ENCODE data around the gene UTP11. TPM values are rescaled to one million over a fixed set of nuclear protein-coding genes. Genes with fewer than 3 reads are reported as not detected.

Gene UTP11
- total and polyA plus RNA-seq, 2 donors from 2014 or later, result 24.2 to 26.2 TPM

GRCh38 chr1:37987679-37988078, 24.9 kb upstream of the UTP11 start:
- Histone ChIP-seq H3K27me3 (ENCODE audit: control insufficient read depth, insufficient read depth, low read length) (no peaks in the 10 kb centered on the region), H3K4me3 (ENCODE audit: low read length in 3 of 3) (no peak overlapping the region), H3K9me3 (ENCODE audit: control insufficient read depth in 2 of 3, insufficient read depth in 1 of 3, low read length in 3 of 3) (no peaks in the 10 kb centered on the region), H3K27ac (ENCODE audit: low read depth in 2 of 2, low read length in 2 of 2) (no peak overlapping the region), H3K36me3 (ENCODE audit: control insufficient read depth in 2 of 3, insufficient read depth in 3 of 3, low read length in 3 of 3) (peaks cover 10 to 38% (median 16%) of the 10 kb centered on the region in 3 donors), H3K9ac (ENCODE audit: low read length in 3 of 3) (no peak overlapping the region), H3K4me1 (ENCODE audit: control insufficient read depth in 2 of 3, insufficient read depth in 2 of 3, low read depth in 1 of 3, low read length in 3 of 3) (peaks cover 0 to 5% (median 0%) of the 10 kb centered on the region in 3 donors)
- TF ChIP-seq CTCF (IDR thresholded peaks at IDR 0.05; ENCODE audit: borderline replicate concordance, extremely low read depth, insufficient read depth), result no peak
- DNase-seq, result no peak
- intact Hi-C loops (cut with DNase I), result no loop called here
- FAIRE-seq, result no peak

GRCh38 chr1:37989361-37989930, 23.1 kb upstream of the UTP11 start:
- H3K9me3 ChIP-seq (ENCODE audit: control insufficient read depth in 2 of 3, insufficient read depth in 1 of 3, low read length in 3 of 3), result no peaks in the 10 kb centered on the region
- H3K27ac ChIP-seq (ENCODE audit: low read depth in 2 of 2, low read length in 2 of 2), result peak overlapping the region; percentile 37 to 75
- peaks cover 7 to 29% (median 12%) of the 10 kb centered on the region in 3 donors for H3K36me3 ChIP-seq (ENCODE audit: control insufficient read depth in 2 of 3, insufficient read depth in 3 of 3, low read length in 3 of 3)
- H3K4me3 ChIP-seq (ENCODE audit: low read length in 3 of 3), result peak overlapping the region; percentile 97 to 100 (median 99)
- DNase-seq (peak in 2 of 5 donors; percentile 38 to 78), FAIRE-seq (no peak)
- peaks cover 0 to 5% (median 0%) of the 10 kb centered on the region in 3 donors for H3K4me1 ChIP-seq (ENCODE audit: control insufficient read depth in 2 of 3, insufficient read depth in 2 of 3, low read depth in 1 of 3, low read length in 3 of 3)
- H3K27me3 ChIP-seq (ENCODE audit: control insufficient read depth, insufficient read depth, low read length), result no peaks in the 10 kb centered on the region
- H3K9ac ChIP-seq (ENCODE audit: low read length in 3 of 3), result peak overlapping the region; percentile 93 to 98 (median 98)
- no peak for TF ChIP-seq CTCF (IDR thresholded peaks at IDR 0.05; ENCODE audit: borderline replicate concordance, extremely low read depth, insufficient read depth)
- intact Hi-C loops (cut with DNase I), result no loop called here

- no peaks in the 10 kb centered on the region for H3K9me3 ChIP-seq (ENCODE audit: control insufficient read depth in 2 of 3, insufficient read depth in 1 of 3, low read length in 3 of 3)
- peak overlapping the region in 2 of 3 donors; percentile 15 to 46 for H3K9ac ChIP-seq (ENCODE audit: low read length in 3 of 3)
- peaks cover 0 to 3% (median 3%) of the 10 kb centered on the region in 3 donors for H3K36me3 ChIP-seq (ENCODE audit: control insufficient read depth in 2 of 3, insufficient read depth in 3 of 3, low read length in 3 of 3)
- no peak for DNase-seq
- H3K4me3 ChIP-seq (ENCODE audit: low read length in 3 of 3), result peak overlapping the region in 2 of 3 donors; percentile 48 to 62
- no peak for TF ChIP-seq CTCF (IDR thresholded peaks at IDR 0.05; ENCODE audit: borderline replicate concordance, extremely low read depth, insufficient read depth)
- FAIRE-seq, result no peak
- intact Hi-C loops (cut with DNase I), result no loop called here
- H3K27ac ChIP-seq (ENCODE audit: low read depth in 2 of 2, low read length in 2 of 2), result peak overlapping the region in 1 of 2 donors; percentile 32
- H3K27me3 ChIP-seq (ENCODE audit: control insufficient read depth, insufficient read depth, low read length), result no peaks in the 10 kb centered on the region
- peaks cover 3 to 24% (median 11%) of the 10 kb centered on the region in 3 donors for H3K4me1 ChIP-seq (ENCODE audit: control insufficient read depth in 2 of 3, insufficient read depth in 2 of 3, low read depth in 1 of 3, low read length in 3 of 3)
Observed at GRCh38 chr1:37994886-37995566, 17.5 kb upstream of the UTP11 start.

Data from kidney (tissue), 14 donors.